ENCODE measurements around the gene AKIRIN2.

- no peak for TF ChIP-seq CTCF (IDR thresholded peaks at IDR 0.05; ENCODE audit: insufficient read depth, low read depth, low read length)
- TF ChIP-seq EZH2 (IDR thresholded peaks at IDR 0.05; ENCODE audit: insufficient read depth, low read length), result no peak
Measured at GRCh38 chr6:87702589-87702945, 534 bp upstream of the AKIRIN2 start.
